Caco-2 (cell line): ENCODE data around the gene AK9. TPM values are rescaled to one million over a fixed set of nuclear protein-coding genes. Genes with fewer than 3 reads are reported as not detected.

Source experiments
- Bru-seq: library from RNA; stranded (reverse); fragments of 400-500 nt; gene quantifications from one replicate; lab custom pipeline; 2021; lab: Mats Ljungman, UMichigan
- BruChase-seq, 2 experiments: library from RNA; stranded (reverse); fragments of 400-500 nt; gene quantifications; one replicate each; lab custom pipeline; 2021; lab: Mats Ljungman, UMichigan
- BruUV-seq: library from RNA; stranded (reverse); fragments of 400-500 nt; replicated peaks from 2 replicates; lab custom pipeline; 2021; lab: Mats Ljungman, UMichigan
- CTCF ChIA-PET: fragments of 300-600 bp; sonication (Branson Sonifier 250); formaldehyde crosslinking; loops from one replicate; lab custom pipeline; 2022; ENCODE audit warnings: antibody characterized with exemption; lab: Charles Lee
- POLR2A ChIA-PET: fragments of 300-600 bp; sonication (Branson Sonifier 250); formaldehyde crosslinking; loops from one replicate; lab custom pipeline; 2022; ENCODE audit warnings: antibody characterized with exemption; lab: Charles Lee
- DNase-seq, 2 experiments: peaks; one replicate each; pipeline versions ENCODE4 v3.0.0 to v3.0.0-alpha.2; 2020 to 2022
- H3K27me3 ChIP-seq: replicated peaks from 2 replicates; pipeline ENCODE4 v1.6.0; 2011; ENCODE audit warnings: low read length; ENCODE audit not compliant: control insufficient read depth, insufficient read depth
- H3K36me3 ChIP-seq: 2 replicates; pipeline ENCODE4 v1.5.1; 2011; ENCODE audit warnings: low read length; ENCODE audit not compliant: control insufficient read depth, insufficient read depth
- H3K4me1 ChIP-seq: fragments of 250-450 bp; sonication (Bioruptor Pico); 2 replicates; pipeline ENCODE4 v1.5.1; 2020; ENCODE audit warnings: mild to moderate bottlenecking
- H3K4me3 ChIP-seq: 2 replicates; pipeline ENCODE4 v1.5.1; 2011; ENCODE audit warnings: low read depth, mild to moderate bottlenecking, control low read depth, low read length
- H3K9me3 ChIP-seq: fragments of 250-450 bp; sonication (Bioruptor Pico); 2 replicates; pipeline ENCODE4 v1.5.1; 2020; ENCODE audit warnings: mild to moderate bottlenecking, moderate library complexity
- H3K27ac Mint-ChIP-seq: one replicate; pipeline ENCODE4 v1.8.0; 2022; ENCODE audit warnings: mixed read lengths; ENCODE audit not compliant: unreplicated experiment
- H3K27me3 Mint-ChIP-seq: one replicate; pipeline ENCODE4 v1.8.0; 2022; ENCODE audit warnings: mixed read lengths; ENCODE audit not compliant: insufficient read depth, unreplicated experiment
- H3K36me3 Mint-ChIP-seq: one replicate; pipeline ENCODE4 v1.8.0; 2022; ENCODE audit warnings: mild to moderate bottlenecking, mixed read lengths; ENCODE audit not compliant: insufficient read depth, unreplicated experiment
- H3K4me1 Mint-ChIP-seq: one replicate; pipeline ENCODE4 v1.8.0; 2022; ENCODE audit warnings: low read depth, mixed read lengths; ENCODE audit not compliant: unreplicated experiment
- H3K4me3 Mint-ChIP-seq: one replicate; pipeline ENCODE4 v1.8.0; 2022; ENCODE audit warnings: mild to moderate bottlenecking, moderate library complexity, mixed read lengths; ENCODE audit not compliant: unreplicated experiment
- H3K9me3 Mint-ChIP-seq: one replicate; pipeline ENCODE4 v1.8.0; 2022; ENCODE audit warnings: mixed read lengths; ENCODE audit not compliant: unreplicated experiment
- CTCF ChIP-seq, 2 experiments: fragments of 200-600 bp in 1 of 2; IDR thresholded peaks; 1 replicate in 1 of 2; 2 replicates in 1 of 2; pipeline versions ENCODE4 v1.5.1 to v1.8.0; 2011 to 2022; ENCODE audit warnings: antibody characterized with exemption in 1 of 2, control low read depth in 1 of 2, inconsistent platforms in 1 of 2, low read depth in 1 of 2, low read length in 1 of 2, mild to moderate bottlenecking in 1 of 2, moderate library complexity in 1 of 2; ENCODE audit not compliant: insufficient read depth in 1 of 2, severe bottlenecking in 1 of 2, unreplicated experiment in 1 of 2
- intact Hi-C: fragments of 100-400 bp; cut with micrococcal nuclease; formaldehyde crosslinking; loops from one replicate; pipeline ENCODE4 v1.10.0; 2022; ENCODE audit not compliant: unreplicated experiment
- long read RNA-seq: library from polyadenylated mRNA; stranded (forward); transcript quantifications from one replicate; pipeline ENCODE4 v2.0.0, GENCODE V29; 2022
- total RNA-seq: library from RNA; stranded (reverse); gene quantifications from 2 replicates; pipeline ENCODE4 v1.2.3, GENCODE V29; 2022

The AK9 gene
- 3.4 and 4.4 TPM in 2 replicates for total RNA-seq
- Bru-seq, nascent RNA: percentile 37 among the genes with signal in this experiment
- BruChase-seq, experiment 1, labeled RNA remaining after a 2-hour chase: percentile 33 among the genes with signal in this experiment
- percentile 30 among the genes with signal in this experiment for BruChase-seq, experiment 2, labeled RNA remaining after a 6-hour chase
- long read RNA-seq, partial matches to known transcripts: 12 of 16 reads
- long read RNA-seq, other reads (novel, unspliced or antisense): 4 of 16 reads

DNA sequence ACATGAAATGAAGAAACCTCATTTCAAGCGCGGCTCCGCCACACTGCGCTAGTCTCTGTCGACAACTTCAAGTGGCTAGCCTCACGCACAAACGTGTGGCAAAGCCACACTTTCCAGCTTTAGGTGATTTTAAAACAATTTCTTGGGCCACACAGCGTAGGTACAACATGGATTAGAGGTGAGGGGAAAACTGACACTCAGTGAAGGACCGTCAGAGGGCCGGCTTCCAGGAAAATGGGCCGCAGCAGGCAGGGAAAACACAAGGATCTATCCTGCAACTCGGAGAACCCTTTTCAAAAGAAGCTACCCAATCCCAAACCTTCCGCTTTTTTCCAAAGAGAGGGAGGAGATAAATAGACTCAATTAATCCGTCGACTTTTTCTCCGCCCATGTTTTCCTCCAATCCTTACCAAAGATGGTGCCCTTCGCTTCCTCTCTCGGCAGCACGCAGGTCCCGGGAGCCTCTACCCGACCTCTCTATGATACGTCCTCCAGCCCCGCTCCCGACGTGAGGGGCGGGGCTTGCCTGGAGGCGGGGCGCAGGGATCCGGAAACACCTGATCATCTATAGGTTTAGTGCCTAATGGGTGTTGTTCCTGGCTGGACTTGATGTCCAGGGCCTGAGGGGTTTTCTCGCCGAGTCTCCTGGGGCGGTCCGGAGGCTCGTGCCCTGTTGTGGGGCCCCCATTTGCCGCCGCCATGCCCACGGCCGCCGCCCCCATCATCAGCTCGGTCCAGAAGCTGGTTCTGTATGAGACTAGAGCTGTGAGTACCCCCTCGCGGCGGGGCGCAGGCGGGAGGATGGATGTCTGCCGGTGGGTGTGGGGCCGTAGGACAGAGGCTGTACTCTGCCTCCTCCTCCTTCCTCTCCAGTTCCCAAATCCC, at the start of gene AK9, which contains the start of gene FIG4:
Gene AK9 (minus strand): TSS at position 466 of the 885 bp plus-strand sequence. CDS start 15,457 bp downstream, outside the sequence.
Gene FIG4 (plus strand): TSS at position 560 of the 885 bp plus-strand sequence. CDS start 140 bp downstream, at position 700.
- POLR2A ChIA-PET: no interaction called here
- BruUV-seq: TSS peak; percentile 80
- DNase-seq: peak; percentile 93 to 95
- Histone ChIP-seq H3K4me3 (peak within 1 kb of the TSS; percentile 77), H3K9me3 (no peaks in the 10 kb centered on the region), H3K4me1 (0 out of 2 replicates have a peak, but pooled peaks cover 7% of the 10 kb centered on the region), H3K36me3 (no peaks in the 10 kb centered on the region), H3K27me3 (no peaks in the 10 kb centered on the region)
- Mint-ChIP-seq H3K36me3 (no peaks in the 10 kb centered on the region), H3K4me1 (no peaks in the 10 kb centered on the region), H3K27ac (peak within 1 kb of the TSS; percentile 84), H3K9me3 (no peaks in the 10 kb centered on the region), H3K4me3 (peak within 1 kb of the TSS; percentile 83), H3K27me3 (no peaks in the 10 kb centered on the region)
- peak; percentile 15 to 38 for TF ChIP-seq CTCF (IDR thresholded peaks at IDR 0.05; ENCODE audit: insufficient read depth in 1 of 2, low read depth in 1 of 2, low read length in 1 of 2, severe bottlenecking in 1 of 2, unreplicated experiment in 1 of 2)
- CTCF ChIA-PET: interaction anchor here (0.6 to 1.2 kb wide), 7 partner anchors 11 to 362 kb away, joined by 3 to 7 read pairs (median 3); no protein-coding TSS in a partner anchor
- intact Hi-C loops: loop anchor here (1.0 to 5.0 kb wide), 4 partner anchors 20 to 250 kb away; partner anchors contain the start of genes PPIL6 and SMPD2

- Mint-ChIP-seq H3K9me3 (peaks cover 10% of the 10 kb centered on the region), H3K4me3 (no peak overlapping the region), H3K4me1 (no peaks in the 10 kb centered on the region), H3K27me3 (no peaks in the 10 kb centered on the region), H3K27ac (no peak overlapping the region), H3K36me3 (peaks cover 6% of the 10 kb centered on the region)
- CTCF ChIA-PET: no interaction called here
- intact Hi-C loops: no loop called here
- H3K4me3 ChIP-seq: no peak overlapping the region
- no peaks in the 10 kb centered on the region for H3K27me3 ChIP-seq
- no peaks in the 10 kb centered on the region for H3K4me1 ChIP-seq
- POLR2A ChIA-PET: no interaction called here
- DNase-seq: no peak
- no peaks in the 10 kb centered on the region for H3K36me3 ChIP-seq
- no peaks in the 10 kb centered on the region for H3K9me3 ChIP-seq
- BruUV-seq: no TSS peak
- TF ChIP-seq CTCF (IDR thresholded peaks at IDR 0.05; ENCODE audit: insufficient read depth in 1 of 2, low read depth in 1 of 2, low read length in 1 of 2, severe bottlenecking in 1 of 2, unreplicated experiment in 1 of 2): no peak
Observed at GRCh38 chr6:109740787-109741186, 49.8 kb upstream of the AK9 start.

DNA sequence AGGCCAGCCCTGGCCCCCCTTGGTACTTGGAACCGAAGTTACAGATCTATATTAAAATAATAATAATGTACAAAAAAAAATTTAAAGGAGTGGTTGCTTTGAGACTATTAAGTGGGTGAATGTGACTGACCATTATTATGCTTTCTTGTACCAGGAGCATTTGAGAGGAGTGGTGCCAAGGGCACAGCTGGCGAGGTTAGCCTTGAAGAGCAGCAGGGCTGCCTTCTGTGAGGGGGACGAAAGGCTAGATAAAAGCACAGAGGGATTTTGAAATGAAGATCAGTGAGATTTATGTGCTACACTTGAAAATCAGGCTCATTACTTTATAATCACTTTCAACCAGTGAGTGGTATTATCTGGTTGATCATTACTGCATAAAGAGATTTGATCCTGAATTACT, 48.7 kb upstream of the AK9 start:
- Mint-ChIP-seq H3K9me3 (peaks cover 10% of the 10 kb centered on the region), H3K27ac (no peak overlapping the region)
- no peak for TF ChIP-seq CTCF (IDR thresholded peaks at IDR 0.05; ENCODE audit: insufficient read depth in 1 of 2, low read depth in 1 of 2, low read length in 1 of 2, severe bottlenecking in 1 of 2, unreplicated experiment in 1 of 2)

More for the DNA sequence above, 48.7 kb upstream of the AK9 start:
- H3K4me1 ChIP-seq: no peaks in the 10 kb centered on the region
- ChIA-PET POLR2A (no interaction called here), CTCF (no interaction called here)
- DNase-seq: no peak
- no peak overlapping the region for H3K4me3 Mint-ChIP-seq
- no peak overlapping the region for H3K4me3 ChIP-seq
- no peaks in the 10 kb centered on the region for H3K27me3 ChIP-seq
- peaks cover 6% of the 10 kb centered on the region for H3K36me3 Mint-ChIP-seq
- intact Hi-C loops: no loop called here
- BruUV-seq: no TSS peak
- no peaks in the 10 kb centered on the region for H3K27me3 Mint-ChIP-seq
- no peaks in the 10 kb centered on the region for H3K36me3 ChIP-seq
- H3K9me3 ChIP-seq: no peaks in the 10 kb centered on the region
- H3K4me1 Mint-ChIP-seq: no peaks in the 10 kb centered on the region
